Gastrocnemius medialis (tissue), 4 donors: ENCODE measurements around the gene C12orf75. TPM values are rescaled to one million over a fixed set of nuclear protein-coding genes. Genes with fewer than 3 reads are reported as not detected.

Source experiments
- ATAC-seq, 2 donors: fragments of 150-250 bp; one replicate each; pipeline ENCODE4 v1.9.1; 2016
- DNase-seq, 2 donors: peaks; one replicate each; pipeline ENCODE4 v3.0.0-alpha.2; 2019
- H3K27ac ChIP-seq, 4 donors: fragments of 200-600 bp; sonication (generic); 1 replicate in 1 of 4; 2 replicates in 3 of 4; pipeline ENCODE4 v1.5.1; 2016 to 2018; ENCODE audit warnings: mild to moderate bottlenecking in 2 of 4, moderate library complexity in 1 of 4
- H3K27me3 ChIP-seq, 3 donors: fragments of 200-600 bp; sonication (generic) in 2 of 3; 1 replicate in 1 of 3; 2 replicates in 2 of 3; pipeline versions ENCODE4 v1.5.1 to v1.6.0; 2016 to 2019; ENCODE audit warnings: mild to moderate bottlenecking in 1 of 3, moderate library complexity in 1 of 3
- H3K36me3 ChIP-seq, 2 donors: fragments of 200-600 bp; sonication (generic) in 1 of 2; one replicate each; pipeline ENCODE4 v1.5.1; 2017 to 2018
- H3K4me1 ChIP-seq, 2 donors: fragments of 200-600 bp; sonication (generic) in 1 of 2; one replicate each; pipeline ENCODE4 v1.5.1; 2016 to 2017; ENCODE audit warnings: mild to moderate bottlenecking in 2 of 2
- H3K4me3 ChIP-seq, 4 donors: fragments of 200-600 bp; sonication (generic) in 3 of 4; 1 replicate in 1 of 4; 2 replicates in 3 of 4; pipeline ENCODE4 v1.5.1; 2016 to 2019; ENCODE audit warnings: mild to moderate bottlenecking in 2 of 4
- H3K9me3 ChIP-seq, 3 donors: fragments of 200-600 bp; sonication (generic) in 2 of 3; 1 replicate in 1 of 3; 2 replicates in 2 of 3; pipeline ENCODE4 v1.5.1; 2016 to 2019
- CTCF ChIP-seq, 5 experiments: fragments of 450-650 bp in 3 of 5; fragments of 200-600 bp in 2 of 5; sonication (generic) in 2 of 5; IDR thresholded peaks in 4 of 5; conservative IDR thresholded peaks in 1 of 5; 1 replicate in 4 of 5; 2 replicates in 1 of 5; pipeline ENCODE4 v1.5.1; 2016 to 2019; ENCODE audit warnings: antibody characterized with exemption in 5 of 5, mild to moderate bottlenecking in 3 of 5, moderate library complexity in 3 of 5
- POLR2A ChIP-seq, 2 donors: fragments of 450-650 bp; IDR thresholded peaks; one replicate each; pipeline ENCODE4 v1.6.1; 2017; ENCODE audit warnings: antibody characterized with exemption in 2 of 2, mild to moderate bottlenecking in 2 of 2, moderate library complexity in 2 of 2
- in situ Hi-C, 4 donors: fragments of 200-750 bp; cut with MboI; loops; one replicate each; pipeline versions ENCODE4 v1.15.0 to v1.8.0; 2017; ENCODE audit warnings: low sequenced_read_pairs in 4 of 4
- intact Hi-C: fragments of 100-400 bp; cut with DNase I; formaldehyde crosslinking; loops from one replicate; pipeline ENCODE4 v1.15.1; 2023; ENCODE audit warnings: low total_unique reads
- total RNA-seq, 4 donors: library from RNA; depleted of rRNA; stranded (reverse); fragments of >200 nt; gene quantifications; one replicate each; pipeline versions ENCODE4 v1.1.0 to v1.2.3, GENCODE V29; 2016

C12orf75 gene
- total RNA-seq, 4 donors from 2014 or later: 4.3 to 73.0 (median 17.3) TPM

- H3K27ac ChIP-seq: no peak overlapping the region
- no peak overlapping the region for H3K4me3 ChIP-seq
- intact Hi-C loops: no loop called here
- in situ Hi-C loops: loop anchor here in 1 of 4 donors (10.0 kb wide), 1 partner anchor 97 kb away; no protein-coding TSS in a partner anchor
- no peaks in the 10 kb centered on the region for H3K27me3 ChIP-seq
- DNase-seq (no peak), ATAC-seq (no peak)
- H3K9me3 ChIP-seq: no peaks in the 10 kb centered on the region
- no peaks in the 10 kb centered on the region for H3K4me1 ChIP-seq
- TF ChIP-seq POLR2A (IDR thresholded peaks at IDR 0.05): no peak
- no peak for TF ChIP-seq CTCF (IDR thresholded peaks at IDR 0.05 in 4 of 5, conservative IDR thresholded peaks at IDR 0.05 in 1 of 5)
- H3K36me3 ChIP-seq: no peaks in the 10 kb centered on the region
Measured at GRCh38 chr12:105287408-105287807, 43.1 kb upstream of the C12orf75 start.

GRCh38 chr12:105288311-105288996, 42.0 kb upstream of the C12orf75 start:
- Histone ChIP-seq H3K27ac (no peak overlapping the region), H3K27me3 (no peaks in the 10 kb centered on the region), H3K36me3 (no peaks in the 10 kb centered on the region), H3K4me3 (no peak overlapping the region), H3K9me3 (no peaks in the 10 kb centered on the region), H3K4me1 (no peaks in the 10 kb centered on the region)
- in situ Hi-C loops (loop anchor here in 1 of 4 donors (10.0 kb wide), 1 partner anchor 96 kb away; no protein-coding TSS in a partner anchor), intact Hi-C loops (no loop called here)
- no peak for ATAC-seq
- no peak for DNase-seq
- no peak for TF ChIP-seq CTCF (IDR thresholded peaks at IDR 0.05 in 4 of 5, conservative IDR thresholded peaks at IDR 0.05 in 1 of 5)

- intact Hi-C loops: no loop called here
- ATAC-seq: no peak
- TF ChIP-seq CTCF (IDR thresholded peaks at IDR 0.05 in 4 of 5, conservative IDR thresholded peaks at IDR 0.05 in 1 of 5): no peak
- no peak for TF ChIP-seq POLR2A (IDR thresholded peaks at IDR 0.05)
Measured at GRCh38 chr12:105289114-105289904, 41.2 kb upstream of the C12orf75 start.

GRCh38 chr12:105291531-105291930, 39.0 kb upstream of the C12orf75 start:
- no peak for DNase-seq
- Histone ChIP-seq H3K9me3 (no peaks in the 10 kb centered on the region), H3K27me3 (no peaks in the 10 kb centered on the region), H3K27ac (no peak overlapping the region), H3K4me3 (no peak overlapping the region), H3K36me3 (no peaks in the 10 kb centered on the region), H3K4me1 (no peaks in the 10 kb centered on the region)
- in situ Hi-C loops: no loop called here
- no peak for ATAC-seq
- intact Hi-C loops: no loop called here
- TF ChIP-seq POLR2A (IDR thresholded peaks at IDR 0.05): no peak
- no peak for TF ChIP-seq CTCF (IDR thresholded peaks at IDR 0.05 in 4 of 5, conservative IDR thresholded peaks at IDR 0.05 in 1 of 5)

More at GRCh38 chr12:105289114-105289904, 41.2 kb upstream of the C12orf75 start:
- Histone ChIP-seq H3K4me1 (no peaks in the 10 kb centered on the region), H3K27ac (no peak overlapping the region), H3K4me3 (no peak overlapping the region), H3K36me3 (no peaks in the 10 kb centered on the region), H3K27me3 (no peaks in the 10 kb centered on the region), H3K9me3 (no peaks in the 10 kb centered on the region)
- in situ Hi-C loops: loop anchor here in 1 of 4 donors (10.0 kb wide), 1 partner anchor 95 kb away; no protein-coding TSS in a partner anchor
- DNase-seq: no peak
